Sigmoid colon (tissue), 4 donors: Measurements from ENCODE around the gene TCTN2.

Experiments
- CTCF ChIP-seq, 4 experiments: fragments of 450-650 bp in 3 of 4; fragments of 200-600 bp in 1 of 4; IDR thresholded peaks; one replicate each; pipeline ENCODE4 v1.5.1; 2016 to 2019; ENCODE audit warnings: antibody characterized with exemption in 4 of 4, mild to moderate bottlenecking in 3 of 4, moderate library complexity in 2 of 4
- EP300 ChIP-seq, 4 donors: sonication (generic); formaldehyde crosslinking; IDR thresholded peaks; one replicate each; pipeline ENCODE4 v1.6.1; 2017; ENCODE audit warnings: antibody characterized with exemption in 4 of 4

- TF ChIP-seq CTCF (IDR thresholded peaks at IDR 0.05) (no peak), EP300 (IDR thresholded peaks at IDR 0.05) (no peak)
Measured at GRCh38 chr12:123683964-123684363, 13.1 kb downstream of the TCTN2 start.
